Cardiac fibroblast (primary cell): ENCODE results near the gene ERI3.

Experiments used
- DNase-seq, 2 donors: peaks; one replicate each; pipeline versions ENCODE4 v3.0.0 to v3.0.0-alpha.2; 2010; ENCODE audit warnings: low read depth in 2 of 2
- H3K4me3 ChIP-seq, 2 donors: replicated peaks in 1 of 2; 1 replicate in 1 of 2; 2 replicates in 1 of 2; pipeline ENCODE4 v1.5.1; 2011; ENCODE audit warnings: low read depth in 2 of 2, low read length in 2 of 2, mild to moderate bottlenecking in 2 of 2, moderate library complexity in 1 of 2
- CTCF ChIP-seq: IDR thresholded peaks from one replicate; pipeline ENCODE4 v1.5.1; 2011; ENCODE audit warnings: low read depth, mild to moderate bottlenecking, low read length, inconsistent platforms

ERI3 gene

GRCh38 chr1:44321466-44321865, 33.6 kb downstream of the ERI3 start:
- DNase-seq: no peak
- H3K4me3 ChIP-seq: no peak overlapping the region
- no peak for TF ChIP-seq CTCF

GRCh38 chr1:44318097-44319088, 36.7 kb downstream of the ERI3 start:
- peak; percentile 77 for TF ChIP-seq CTCF
- no peak overlapping the region for H3K4me3 ChIP-seq
- peak; percentile 52 to 68 for DNase-seq

DNA sequence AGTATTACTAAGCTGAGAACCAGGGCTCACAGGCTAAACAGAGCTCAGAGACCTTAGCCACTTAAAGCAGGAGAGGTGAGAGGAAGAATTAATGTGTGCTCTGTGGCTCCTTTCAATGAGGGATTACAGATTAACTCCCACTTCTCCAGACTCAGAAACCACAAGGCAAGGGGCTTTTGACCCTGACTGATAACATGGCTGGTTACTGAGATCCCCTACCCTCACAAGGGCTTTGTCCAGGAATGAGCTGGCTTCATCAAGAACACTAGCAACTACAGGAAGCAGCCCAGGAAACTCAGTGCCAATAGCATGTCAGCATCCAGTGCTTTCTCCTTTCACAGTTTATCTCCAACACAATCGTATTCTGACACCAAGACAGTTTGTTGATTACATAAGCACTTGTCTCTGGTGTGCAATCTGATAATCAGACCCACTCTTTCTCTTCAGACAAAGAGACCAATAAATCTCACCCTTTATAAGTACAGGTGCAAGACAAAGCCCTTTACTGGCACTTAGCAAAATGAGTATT, 38.8 kb downstream of the ERI3 start:
- TF ChIP-seq CTCF: no peak
- H3K4me3 ChIP-seq: no peak overlapping the region
- DNase-seq: peak in 1 of 2 donors; percentile 15

- no peak overlapping the region for H3K4me3 ChIP-seq
- no peak for DNase-seq
- no peak for TF ChIP-seq CTCF
Measured at GRCh38 chr1:44315521-44315920, 39.5 kb downstream of the ERI3 start.

GRCh38 chr1:44314452-44314851, 40.6 kb downstream of the ERI3 start:
- no peak for DNase-seq
- TF ChIP-seq CTCF: peak; percentile 26
- H3K4me3 ChIP-seq: no peak overlapping the region

- TF ChIP-seq CTCF: no peak
- no peak overlapping the region for H3K4me3 ChIP-seq
- DNase-seq: no peak
Measured at GRCh38 chr1:44313265-44313918, 41.7 kb downstream of the ERI3 start.
